H1 (cell line): ENCODE measurements around the gene NEURL1B. TPM values are rescaled to one million over a fixed set of nuclear protein-coding genes. Genes with fewer than 3 reads are reported as not detected.

ENCODE experiments used
- RXRA ChIP-seq: IDR thresholded peaks from 2 replicates; pipeline ENCODE4 v1.6.1; 2011; ENCODE audit warnings: low read depth, mild to moderate bottlenecking, low read length, moderate library complexity; ENCODE audit not compliant: insufficient read depth
- polyA plus RNA-seq, 7 experiments: library from polyadenylated mRNA; depleted of rRNA in 3 of 7; stranded (reverse) in 5 of 7; unstranded in 2 of 7; fragments of >200 nt in 5 of 7; fragments of 200-250 nt in 2 of 7; gene quantifications; 1 replicate in 5 of 7; 2 replicates in 1 of 7; 4 replicates in 1 of 7; pipeline versions ENCODE4 v1.2.1 to v1.2.3, GENCODE V29; 2011 to 2013; ENCODE audit warnings: missing spikeins in 2 of 7, mixed read lengths in 2 of 7
- total RNA-seq: library from RNA; stranded (reverse); fragmentation: NEBNext Ultra II Directional; extraction: Animal tissue kit (Norgen Biotek cat#: 25700); gene quantifications from 2 replicates; pipeline ENCODE4 v1.2.1, GENCODE V29; 2021

The NEURL1B gene
- total and polyA plus RNA-seq, 2 of the 8 experiments (the other 6 are each of a cell fraction or from before 2014, with no cell fraction given), result 3.3 to 6.1 TPM

GRCh38 chr5:172696171-172696849 is 55.2 kb downstream of the NEURL1B start (continued):
- TF ChIP-seq RXRA, result no peak
- TF ChIP-seq, all 59 proteins: peak for 0
